Measurements from ENCODE around the gene ARMC7.
"Not testable (repeated sequence)": the region's sequence is repeated elsewhere in the genome, so short reads cannot be mapped to it uniquely, and the experiment has no call there.

ARMC7 gene

DNA sequence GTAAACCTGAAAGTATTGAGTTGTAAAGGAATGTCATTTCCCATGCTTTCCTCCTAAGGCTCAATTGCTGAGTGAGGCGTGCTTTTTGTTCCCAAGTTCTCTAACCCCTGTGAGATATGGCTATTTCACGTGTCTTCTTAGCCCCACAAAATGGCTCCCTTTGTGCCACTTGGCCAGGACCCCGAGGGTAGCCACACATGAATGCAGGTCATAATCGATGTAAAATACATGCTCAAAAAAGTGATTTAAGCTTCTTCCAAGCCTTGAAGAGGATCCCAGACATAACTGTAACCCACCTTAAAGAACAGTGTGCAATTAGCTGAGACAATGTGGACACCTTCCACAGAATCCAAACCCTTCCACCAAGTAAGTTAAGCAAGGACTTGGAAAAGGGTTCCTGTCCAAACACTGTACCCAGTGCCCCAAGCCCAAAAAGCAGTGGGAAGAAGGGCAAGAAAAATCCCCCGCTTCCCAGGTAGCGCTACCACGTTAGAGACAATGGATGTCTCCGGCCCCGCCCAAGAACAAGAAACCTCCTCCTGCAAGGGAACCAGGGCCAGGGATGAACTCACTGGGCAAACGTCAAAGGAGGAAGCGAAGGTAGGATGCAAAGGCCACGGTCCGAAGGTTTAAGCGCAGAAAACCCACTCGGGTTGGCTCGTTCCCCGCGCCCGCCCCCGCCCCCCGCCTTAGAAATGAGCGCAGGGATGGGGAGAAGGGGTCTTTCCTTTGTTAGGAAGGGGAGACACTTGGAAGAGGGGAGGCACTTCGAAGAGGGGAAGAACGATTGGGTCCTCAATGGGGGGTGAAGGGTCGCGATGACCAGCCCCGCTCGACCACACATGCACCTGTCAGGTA, 43.4 kb downstream of the ARMC7 start:
- H3K27ac ChIP-seq: no peak overlapping the region
- no peaks in the 10 kb centered on the region for H3K36me3 ChIP-seq (ENCODE audit: control insufficient read depth, insufficient read depth, low read length)
- no peaks in the 10 kb centered on the region for H3K4me1 ChIP-seq
- H3K27me3 ChIP-seq (ENCODE audit: control insufficient read depth, insufficient read depth, low read length): no peaks in the 10 kb centered on the region
- H3K4me3 ChIP-seq (ENCODE audit: low read depth, low read length): peak overlapping the region; percentile 87
- H3K9me3 ChIP-seq (ENCODE audit: control insufficient read depth, low read length): no peaks in the 10 kb centered on the region
- peaks cover 7% of the 10 kb centered on the region for H3K79me2 ChIP-seq
- TF ChIP-seq, protein P1, sequence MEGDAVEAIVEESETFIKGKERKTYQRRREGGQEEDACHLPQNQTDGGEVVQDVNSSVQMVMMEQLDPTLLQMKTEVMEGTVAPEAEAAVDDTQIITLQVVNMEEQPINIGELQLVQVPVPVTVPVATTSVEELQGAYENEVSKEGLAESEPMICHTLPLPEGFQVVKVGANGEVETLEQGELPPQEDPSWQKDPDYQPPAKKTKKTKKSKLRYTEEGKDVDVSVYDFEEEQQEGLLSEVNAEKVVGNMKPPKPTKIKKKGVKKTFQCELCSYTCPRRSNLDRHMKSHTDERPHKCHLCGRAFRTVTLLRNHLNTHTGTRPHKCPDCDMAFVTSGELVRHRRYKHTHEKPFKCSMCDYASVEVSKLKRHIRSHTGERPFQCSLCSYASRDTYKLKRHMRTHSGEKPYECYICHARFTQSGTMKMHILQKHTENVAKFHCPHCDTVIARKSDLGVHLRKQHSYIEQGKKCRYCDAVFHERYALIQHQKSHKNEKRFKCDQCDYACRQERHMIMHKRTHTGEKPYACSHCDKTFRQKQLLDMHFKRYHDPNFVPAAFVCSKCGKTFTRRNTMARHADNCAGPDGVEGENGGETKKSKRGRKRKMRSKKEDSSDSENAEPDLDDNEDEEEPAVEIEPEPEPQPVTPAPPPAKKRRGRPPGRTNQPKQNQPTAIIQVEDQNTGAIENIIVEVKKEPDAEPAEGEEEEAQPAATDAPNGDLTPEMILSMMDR (IDR thresholded peaks at IDR 0.05): no peak
- peak overlapping the region; percentile 99 for H3K4me2 ChIP-seq (ENCODE audit: low read length)
- H2AFZ ChIP-seq: peak overlapping the region; percentile 82
- H3K9ac ChIP-seq: no peak overlapping the region

DNA sequence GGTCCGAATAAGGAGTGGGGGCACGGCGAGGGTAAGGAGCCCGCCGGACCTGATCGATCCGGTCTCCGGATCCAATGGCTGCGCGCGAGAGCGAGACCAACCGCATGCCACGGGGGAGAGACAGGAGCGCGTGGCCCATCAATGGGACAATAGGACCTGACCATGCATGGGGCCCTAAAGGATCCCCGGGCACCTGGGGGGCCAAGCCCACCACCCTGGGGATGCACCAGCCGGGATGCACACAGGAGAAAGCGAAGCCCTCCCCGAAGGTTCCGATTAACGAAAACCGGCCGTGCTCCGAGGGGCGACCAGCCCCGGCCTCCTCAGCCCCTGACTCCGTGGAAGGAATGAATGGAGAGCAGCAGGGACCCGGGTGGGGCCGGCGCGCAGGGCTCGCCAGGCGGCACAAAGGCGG, 44.0 kb downstream of the ARMC7 start:
- Histone ChIP-seq H3K4me1 (no peaks in the 10 kb centered on the region), H3K36me3 (ENCODE audit: control insufficient read depth, insufficient read depth, low read length) (no peaks in the 10 kb centered on the region), H3K27ac (no peak overlapping the region), H3K9me3 (ENCODE audit: control insufficient read depth, low read length) (no peaks in the 10 kb centered on the region), H3K79me2 (peaks cover 7% of the 10 kb centered on the region), H3K9ac (no peak overlapping the region), H3K4me2 (ENCODE audit: low read length) (peak overlapping the region; percentile 99), H3K4me3 (ENCODE audit: low read depth, low read length) (peak overlapping the region; percentile 87), H2AFZ (peak overlapping the region; percentile 82), H3K27me3 (ENCODE audit: control insufficient read depth, insufficient read depth, low read length) (no peaks in the 10 kb centered on the region)
- TF ChIP-seq, protein P1 (IDR thresholded peaks at IDR 0.05): no peak

DNA sequence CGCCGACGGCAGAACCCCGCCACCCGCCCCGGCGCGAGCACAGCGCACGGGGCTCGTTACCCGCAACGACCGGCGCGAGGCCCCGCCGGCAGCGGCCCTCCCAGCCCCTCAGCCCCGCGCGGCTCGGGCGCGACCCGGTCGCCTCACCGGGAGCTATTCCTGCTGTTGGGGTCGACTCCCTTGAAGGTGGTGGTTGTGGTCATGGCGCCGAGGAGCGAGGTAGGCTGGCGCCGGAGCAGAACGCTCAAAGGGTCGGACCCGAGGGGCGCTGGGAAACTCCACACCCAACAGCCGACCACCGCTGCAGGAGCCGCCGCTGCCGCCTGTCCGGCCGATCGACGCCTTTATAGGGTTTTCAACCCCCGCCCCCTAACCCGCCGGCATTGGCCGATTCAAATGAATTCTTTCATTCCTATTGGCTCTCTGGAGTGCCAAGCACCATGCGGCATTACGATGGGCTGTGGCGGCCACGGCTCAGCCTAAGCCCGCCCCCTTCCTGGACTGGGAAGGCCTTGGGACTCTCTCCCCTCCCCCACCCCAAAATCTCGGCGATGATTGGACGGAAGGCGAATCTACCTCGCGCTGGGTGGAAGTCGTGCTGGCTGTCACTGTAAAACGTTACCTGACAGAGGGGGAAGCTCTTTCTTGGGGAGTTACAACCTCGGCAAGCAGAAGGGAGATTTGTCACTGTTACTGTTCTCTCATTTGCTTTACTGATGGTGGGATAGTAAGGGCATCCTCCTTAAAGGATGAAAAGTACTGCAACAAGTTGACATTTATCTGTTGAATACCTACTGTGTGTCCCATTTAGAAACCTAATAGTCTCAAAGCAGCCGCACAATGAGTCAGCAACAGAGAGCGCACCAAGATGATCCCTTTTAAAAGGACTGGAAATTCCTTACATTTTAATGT, 44.7 kb downstream of the ARMC7 start, which contains the start of gene JPT1:
TSS of gene JPT1 (minus strand) at position 318 of the 912 bp plus-strand sequence. CDS start at position 203, 115 bp downstream.
- Histone ChIP-seq H3K9ac (no peak within 1 kb of the TSS), H3K36me3 (ENCODE audit: control insufficient read depth, insufficient read depth, low read length) (no peaks in the 10 kb centered on the region), H3K4me2 (ENCODE audit: low read length) (peak within 1 kb of the TSS; percentile 99), H3K27ac (no peak within 1 kb of the TSS), H3K4me1 (no peaks in the 10 kb centered on the region), H3K9me3 (ENCODE audit: control insufficient read depth, low read length) (no peaks in the 10 kb centered on the region), H3K79me2 (peaks cover 7% of the 10 kb centered on the region), H3K4me3 (ENCODE audit: low read depth, low read length) (peak within 1 kb of the TSS; percentile 87), H3K27me3 (ENCODE audit: control insufficient read depth, insufficient read depth, low read length) (no peaks in the 10 kb centered on the region), H2AFZ (peak within 1 kb of the TSS; percentile 82)
- TF ChIP-seq, protein P1 (IDR thresholded peaks at IDR 0.05): no peak

DNA sequence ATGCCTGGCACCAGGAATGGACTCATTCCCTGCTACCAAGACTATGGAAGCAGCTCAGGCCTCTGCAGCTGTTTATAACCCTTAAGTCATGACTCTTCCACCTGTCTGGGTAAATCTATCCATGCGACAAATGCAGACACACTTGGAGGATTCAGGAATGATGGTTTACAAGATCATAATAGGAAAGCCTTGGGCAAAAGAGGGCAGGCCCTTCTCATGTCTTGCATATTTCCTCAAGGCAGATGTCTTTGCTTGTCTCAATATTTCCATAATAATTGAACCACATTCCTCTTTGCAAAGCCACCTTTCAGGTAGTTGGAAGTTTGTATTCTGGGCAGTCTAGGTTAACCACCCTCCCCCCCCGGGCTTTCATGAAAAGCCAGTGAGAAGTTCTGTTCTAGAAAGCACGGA, 45.4 kb downstream of the ARMC7 start:
- H3K27ac ChIP-seq: no peak overlapping the region
- H2AFZ ChIP-seq: peak overlapping the region; percentile 82
- no peak overlapping the region for H3K9ac ChIP-seq
- peaks cover 7% of the 10 kb centered on the region for H3K79me2 ChIP-seq
- no peaks in the 10 kb centered on the region for H3K27me3 ChIP-seq (ENCODE audit: control insufficient read depth, insufficient read depth, low read length)
- no peaks in the 10 kb centered on the region for H3K9me3 ChIP-seq (ENCODE audit: control insufficient read depth, low read length)
- no peaks in the 10 kb centered on the region for H3K36me3 ChIP-seq (ENCODE audit: control insufficient read depth, insufficient read depth, low read length)
- H3K4me1 ChIP-seq: no peaks in the 10 kb centered on the region
- TF ChIP-seq, protein P1 (IDR thresholded peaks at IDR 0.05): no peak
- no peak overlapping the region for H3K4me2 ChIP-seq (ENCODE audit: low read length)
- H3K4me3 ChIP-seq (ENCODE audit: low read depth, low read length): no peak overlapping the region

DNA sequence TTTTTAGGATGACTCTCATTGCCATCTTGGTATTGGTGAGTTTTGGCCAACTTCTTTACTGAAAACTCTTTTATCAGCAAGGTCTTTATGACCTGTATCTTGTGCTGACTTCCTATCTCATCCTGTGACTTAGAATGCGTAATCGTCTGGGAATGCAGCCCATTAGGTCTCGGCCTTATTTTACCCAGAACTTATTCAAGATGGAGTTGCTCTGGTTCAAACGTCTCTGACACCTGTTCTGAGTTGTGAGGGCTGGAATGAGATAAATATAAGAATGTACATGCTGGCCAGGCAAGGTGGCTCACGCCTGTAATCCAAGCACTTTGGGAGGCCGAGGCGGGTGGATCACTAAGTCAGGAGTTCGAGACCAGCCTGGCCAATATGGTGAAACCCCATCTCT, 48.7 kb downstream of the ARMC7 start:
- H3K4me3 ChIP-seq (ENCODE audit: low read depth, low read length); H3K79me2 ChIP-seq; H3K27ac ChIP-seq; H3K27me3 ChIP-seq (ENCODE audit: control insufficient read depth, insufficient read depth, low read length); H2AFZ ChIP-seq; H3K9ac ChIP-seq; H3K4me1 ChIP-seq; H3K4me2 ChIP-seq (ENCODE audit: low read length); H3K36me3 ChIP-seq (ENCODE audit: control insufficient read depth, insufficient read depth, low read length); H3K9me3 ChIP-seq (ENCODE audit: control insufficient read depth, low read length): not testable (repeated sequence)
